ENCODE results near the gene THBS1.

Gene THBS1

GRCh38 chr15:39641191-39641889 is 60.5 kb downstream of the THBS1 start:
- DNase-seq = no peak

DNA sequence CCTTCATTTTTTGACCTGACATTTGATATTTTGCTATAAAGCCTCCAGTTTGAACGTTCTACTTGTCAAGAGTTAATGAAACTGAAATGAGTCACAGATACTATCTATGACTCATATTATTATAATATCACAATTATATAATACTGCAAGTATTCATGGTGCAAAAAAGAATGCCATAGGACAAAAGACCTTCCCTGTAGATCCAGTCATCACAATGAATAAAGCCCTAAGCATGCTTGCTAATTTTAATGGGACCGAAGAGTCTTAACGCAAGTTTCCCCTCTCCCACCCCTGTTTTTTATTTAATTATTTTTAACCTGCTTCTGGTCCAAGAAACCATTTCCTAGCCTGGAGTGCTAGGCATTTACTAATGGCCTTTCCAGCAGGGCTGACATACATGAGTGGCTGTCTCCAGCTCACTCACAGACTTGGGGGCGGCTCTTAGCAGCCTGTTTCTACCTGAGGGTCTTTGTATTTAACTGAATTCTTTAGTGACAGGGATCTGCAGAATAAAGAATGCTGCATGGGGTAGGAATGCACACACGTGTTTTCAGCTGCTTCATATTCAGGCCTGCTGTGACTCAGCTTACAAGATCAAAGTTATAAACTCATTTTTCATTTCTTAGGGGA is 61.2 kb downstream of the THBS1 start:
- no peak for DNase-seq

DNA sequence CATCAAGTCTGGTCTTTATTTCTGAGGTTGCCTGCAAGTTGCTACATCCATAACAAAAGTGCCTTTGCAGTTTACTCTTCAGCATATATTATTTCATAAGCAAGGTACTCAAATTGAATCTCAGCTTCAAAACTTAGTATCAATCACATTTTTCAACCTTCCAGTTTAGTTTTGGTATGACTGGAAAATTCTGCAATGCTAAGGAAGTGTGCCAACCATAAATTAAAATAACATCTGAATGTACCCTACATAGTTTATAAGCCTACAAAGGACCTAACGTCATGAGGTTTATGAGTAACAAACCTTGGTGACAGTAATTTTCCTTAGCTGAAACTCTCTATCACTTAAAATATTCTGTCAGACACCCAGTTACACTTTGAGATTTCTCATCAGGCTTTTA is 62.8 kb downstream of the THBS1 start:
- no peak for DNase-seq

- no peak for DNase-seq
These were observed 63.3 kb downstream of the THBS1 start for GRCh38 chr15:39644136-39644535.

DNA sequence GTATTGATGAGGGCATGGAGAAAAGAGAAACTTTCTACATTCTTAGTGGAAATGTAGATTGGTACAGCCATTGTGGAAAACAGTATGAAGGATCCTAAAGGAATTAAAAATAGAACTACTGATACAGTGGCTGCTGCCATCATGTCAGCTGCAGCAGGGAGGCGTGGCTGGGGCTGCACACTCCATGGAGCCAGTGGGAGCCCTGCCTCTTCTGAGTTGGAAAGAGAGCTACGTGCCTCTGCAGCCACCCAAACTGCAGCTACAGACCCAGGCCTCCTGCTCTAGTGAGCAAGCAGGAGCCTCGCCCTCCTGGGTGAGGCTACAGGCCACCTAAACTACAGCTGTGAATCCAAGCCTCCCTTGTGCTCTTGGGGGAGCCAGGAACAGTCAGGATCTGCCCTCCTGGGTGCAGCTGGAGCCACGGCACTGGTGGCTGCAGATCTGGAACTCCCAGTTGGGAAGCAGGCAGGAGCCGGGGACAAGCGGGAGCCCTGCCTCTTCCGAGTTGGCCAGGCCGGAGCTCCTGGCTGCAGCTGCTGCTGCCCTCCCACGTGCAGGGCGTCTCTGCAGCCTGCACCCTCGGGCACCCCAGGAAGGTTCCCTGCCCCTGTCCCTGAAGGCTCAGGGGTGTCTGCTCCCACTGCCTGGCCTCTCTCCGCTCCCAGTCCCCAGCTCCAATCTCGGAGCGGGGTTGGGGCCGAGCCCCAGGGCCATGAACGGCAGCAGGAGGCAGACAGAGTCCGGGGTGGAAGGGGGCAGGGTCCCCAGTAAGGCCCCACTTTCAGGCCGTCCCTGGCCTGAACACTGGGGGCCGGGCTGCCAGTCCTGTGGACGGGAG is 64.5 kb downstream of the THBS1 start:
- no peak for DNase-seq

DNA sequence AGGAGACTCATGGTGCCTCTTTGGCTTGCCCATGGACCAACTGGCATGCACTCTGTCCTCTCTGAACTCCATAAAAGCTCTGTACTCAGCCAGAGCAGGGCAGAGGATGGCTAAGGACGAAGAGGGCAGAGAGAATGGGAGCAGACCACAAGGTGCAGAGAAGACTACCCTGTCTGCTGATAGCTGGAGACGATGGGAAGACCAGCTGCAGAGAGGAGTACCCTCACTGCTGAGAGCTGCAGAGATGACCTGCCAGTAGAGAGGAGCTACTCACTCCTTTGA is 65.0 kb downstream of the THBS1 start:
- no peak for DNase-seq

GRCh38 chr15:39646425-39646824 is 65.5 kb downstream of the THBS1 start:
- DNase-seq = no peak

Data from COR-L47 (cell line).